ENCODE results near the gene FGFR1OP2.
A peak's percentile ranks its signal among the peaks of the same experiment; 100 is the strongest.
"Not testable (repeated sequence)": the region's sequence is repeated elsewhere in the genome, so short reads cannot be mapped to it uniquely, and the experiment has no call there.

FGFR1OP2 gene

GRCh38 chr12:26935636-26936378 lies 2.5 kb upstream of the FGFR1OP2 start:
- Mint-ChIP-seq H3K36me3 (ENCODE audit: insufficient read depth) (peaks cover 30% of the 10 kb centered on the region), H3K4me3 (peak overlapping the region; percentile 92 to 94), H3K9me3 (no peaks in the 10 kb centered on the region), H3K27me3 (no peaks in the 10 kb centered on the region), H3K4me1 (ENCODE audit: low read depth in 2 of 2) (peaks cover 43 to 71% of the 10 kb centered on the region in 2 donors), H3K27ac (peak overlapping the region; percentile 95 to 99)
- ATAC-seq (replicated peaks) (no peak), DNase-seq (no peak)

- Mint-ChIP-seq H3K36me3 (ENCODE audit: insufficient read depth) (peaks cover 26% of the 10 kb centered on the region), H3K27me3 (no peaks in the 10 kb centered on the region), H3K4me3 (peak overlapping the region; percentile 92 to 94), H3K4me1 (ENCODE audit: low read depth in 2 of 2) (peaks cover 43 to 77% of the 10 kb centered on the region in 2 donors), H3K9me3 (no peaks in the 10 kb centered on the region), H3K27ac (peak overlapping the region; percentile 95 to 99)
- ATAC-seq (replicated peaks) (no peak), DNase-seq (no peak)
Measured at GRCh38 chr12:26936559-26937442, 1.5 kb upstream of the FGFR1OP2 start.

- Mint-ChIP-seq H3K27me3 (no peaks in the 10 kb centered on the region), H3K36me3 (ENCODE audit: insufficient read depth) (peaks cover 24% of the 10 kb centered on the region), H3K4me1 (ENCODE audit: low read depth in 2 of 2) (peaks cover 44 to 77% of the 10 kb centered on the region in 2 donors), H3K9me3 (no peaks in the 10 kb centered on the region), H3K27ac (peak overlapping the region; percentile 95 to 99), H3K4me3 (peak overlapping the region; percentile 92 to 94)
- no peak for DNase-seq
- ATAC-seq (replicated peaks) = no peak
Measured at GRCh38 chr12:26937443-26937862, 817 bp upstream of the FGFR1OP2 start.

- Mint-ChIP-seq H3K9me3 (no peaks in the 10 kb centered on the region), H3K4me1 (ENCODE audit: low read depth in 2 of 2) (peaks cover 39 to 77% of the 10 kb centered on the region in 2 donors), H3K36me3 (ENCODE audit: insufficient read depth) (peaks cover 24% of the 10 kb centered on the region), H3K27ac (peak overlapping the region; percentile 95 to 99), H3K27me3 (no peaks in the 10 kb centered on the region), H3K4me3 (peak overlapping the region; percentile 92 to 94)
- DNase-seq (no peak), ATAC-seq (replicated peaks) (peak; percentile 7)
Measured at GRCh38 chr12:26938701-26939062, 412 bp downstream of the FGFR1OP2 start.

- H3K9me3 Mint-ChIP-seq = no peaks in the 10 kb centered on the region
Measured at GRCh38 chr12:26939192-26939832, 1.0 kb downstream of the FGFR1OP2 start.

GRCh38 chr12:26939953-26940352 lies 1.7 kb downstream of the FGFR1OP2 start:
- DNase-seq (no peak), ATAC-seq (replicated peaks) (no peak)
- Mint-ChIP-seq H3K27me3 (no peaks in the 10 kb centered on the region), H3K36me3 (ENCODE audit: insufficient read depth) (peaks cover 24% of the 10 kb centered on the region), H3K9me3 (no peaks in the 10 kb centered on the region), H3K4me3 (peak overlapping the region; percentile 92 to 94), H3K27ac (peak overlapping the region; percentile 95 to 99), H3K4me1 (ENCODE audit: low read depth in 2 of 2) (peaks cover 39 to 79% of the 10 kb centered on the region in 2 donors)

More at GRCh38 chr12:26939192-26939832, 1.0 kb downstream of the FGFR1OP2 start:
- DNase-seq = no peak
- Mint-ChIP-seq H3K36me3 (ENCODE audit: insufficient read depth) (peaks cover 24% of the 10 kb centered on the region), H3K27me3 (no peaks in the 10 kb centered on the region), H3K4me3 (peak overlapping the region; percentile 92 to 94), H3K27ac (peak overlapping the region; percentile 95 to 99), H3K4me1 (ENCODE audit: low read depth in 2 of 2) (peaks cover 44 to 82% of the 10 kb centered on the region in 2 donors)
- ATAC-seq (replicated peaks) = no peak

- Mint-ChIP-seq H3K36me3 (ENCODE audit: insufficient read depth) (peaks cover 28% of the 10 kb centered on the region), H3K9me3 (no peaks in the 10 kb centered on the region), H3K27me3 (no peaks in the 10 kb centered on the region), H3K4me3 (peak overlapping the region; percentile 92 to 94), H3K27ac (peak overlapping the region; percentile 93 to 95), H3K4me1 (ENCODE audit: low read depth in 2 of 2) (peaks cover 35 to 77% of the 10 kb centered on the region in 2 donors)
- ATAC-seq (replicated peaks) (no peak), DNase-seq (no peak)
Measured at GRCh38 chr12:26940516-26941214, 2.4 kb downstream of the FGFR1OP2 start.

GRCh38 chr12:26941215-26941594 lies 2.9 kb downstream of the FGFR1OP2 start:
- peaks cover 29% of the 10 kb centered on the region for H3K36me3 Mint-ChIP-seq (ENCODE audit: insufficient read depth)
- ATAC-seq (replicated peaks) (no peak), DNase-seq (no peak)
- peak overlapping the region; percentile 93 to 95 for H3K27ac Mint-ChIP-seq
- peak overlapping the region; percentile 92 to 94 for H3K4me3 Mint-ChIP-seq
- H3K27me3 Mint-ChIP-seq = no peaks in the 10 kb centered on the region
- H3K4me1 Mint-ChIP-seq (ENCODE audit: low read depth in 2 of 2) = peaks cover 36 to 77% of the 10 kb centered on the region in 2 donors
- no peaks in the 10 kb centered on the region for H3K9me3 Mint-ChIP-seq

- ATAC-seq (replicated peaks) (no peak), DNase-seq (no peak)
- no peaks in the 10 kb centered on the region for H3K27me3 Mint-ChIP-seq
- H3K9me3 Mint-ChIP-seq = no peaks in the 10 kb centered on the region
- H3K4me1 Mint-ChIP-seq (ENCODE audit: low read depth in 2 of 2) = peaks cover 34 to 71% of the 10 kb centered on the region in 2 donors
- H3K27ac Mint-ChIP-seq = peak overlapping the region in 1 of 2 donors; percentile 13
- H3K4me3 Mint-ChIP-seq = peak overlapping the region in 1 of 2 donors; percentile 30
- peaks cover 23% of the 10 kb centered on the region for H3K36me3 Mint-ChIP-seq (ENCODE audit: insufficient read depth)
Measured at GRCh38 chr12:26948309-26948708, 10.0 kb downstream of the FGFR1OP2 start.

- DNase-seq (no peak), ATAC-seq (replicated peaks) (no peak)
- Mint-ChIP-seq H3K36me3 (ENCODE audit: insufficient read depth) (peaks cover 50% of the 10 kb centered on the region), H3K27ac (peak overlapping the region in 1 of 2 donors; percentile 60), H3K9me3 (no peaks in the 10 kb centered on the region), H3K27me3 (no peaks in the 10 kb centered on the region), H3K4me1 (ENCODE audit: low read depth in 2 of 2) (peaks cover 13 to 64% of the 10 kb centered on the region in 2 donors), H3K4me3 (no peak overlapping the region)
Measured at GRCh38 chr12:26953447-26953846, 15.2 kb downstream of the FGFR1OP2 start.

- DNase-seq = no peak
- Mint-ChIP-seq H3K36me3 (ENCODE audit: insufficient read depth) (peaks cover 46% of the 10 kb centered on the region), H3K4me1 (ENCODE audit: low read depth in 2 of 2) (peaks cover 13 to 63% of the 10 kb centered on the region in 2 donors), H3K27me3 (no peaks in the 10 kb centered on the region), H3K27ac (peak overlapping the region in 1 of 2 donors; percentile 60), H3K9me3 (no peaks in the 10 kb centered on the region), H3K4me3 (no peak overlapping the region)
- ATAC-seq (replicated peaks) = no peak
Measured at GRCh38 chr12:26954027-26954426, 15.8 kb downstream of the FGFR1OP2 start.

- H3K4me3 Mint-ChIP-seq; H3K27ac Mint-ChIP-seq; ATAC-seq (replicated peaks); DNase-seq; H3K27me3 Mint-ChIP-seq; H3K9me3 Mint-ChIP-seq: not testable (repeated sequence)
- Mint-ChIP-seq H3K36me3 (ENCODE audit: insufficient read depth) (peaks cover 78% of the 10 kb centered on the region), H3K4me1 (ENCODE audit: low read depth in 2 of 2) (peaks cover 2 to 10% of the 10 kb centered on the region in 2 donors)
Measured at GRCh38 chr12:26961391-26961790, 23.1 kb downstream of the FGFR1OP2 start.

GRCh38 chr12:26961803-26962202 lies 23.5 kb downstream of the FGFR1OP2 start:
- DNase-seq (no peak), ATAC-seq (replicated peaks) (no peak)
- Mint-ChIP-seq H3K9me3 (no peaks in the 10 kb centered on the region), H3K27me3 (no peaks in the 10 kb centered on the region), H3K4me3 (no peak overlapping the region), H3K27ac (no peak overlapping the region), H3K4me1 (ENCODE audit: low read depth in 2 of 2) (peaks cover 0 to 7% of the 10 kb centered on the region in 2 donors), H3K36me3 (ENCODE audit: insufficient read depth) (peaks cover 76% of the 10 kb centered on the region)
